SK-N-SH treated with all-trans-retinoic acid at 6 μM for 48 hours (cell line): ENCODE results near the gene USP14.

Experiments
- ARNTL ChIP-seq: fragments of 450-650 bp; formaldehyde crosslinking; IDR thresholded peaks from 2 replicates; pipeline ENCODE4 v1.5.0; 2020; ENCODE audit warnings: low read depth, mild to moderate bottlenecking, moderate library complexity, borderline replicate concordance
- ESRRG ChIP-seq: fragments of 250-450 bp; sonication (Bioruptor Pico); IDR thresholded peaks from 2 replicates; pipeline ENCODE4 v1.6.1; 2021; ENCODE audit warnings: mild to moderate bottlenecking
- PPARA ChIP-seq: fragments of 250-450 bp; sonication (Bioruptor Pico); IDR thresholded peaks from 2 replicates; pipeline ENCODE4 v1.5.0; 2020; ENCODE audit warnings: mild to moderate bottlenecking, borderline replicate concordance
- SNAI2 ChIP-seq: fragments of 250-450 bp; sonication (Bioruptor Pico); IDR thresholded peaks from 2 replicates; pipeline ENCODE4 v1.5.0; 2020; ENCODE audit warnings: mild to moderate bottlenecking, moderate library complexity
- TCF4 ChIP-seq: fragments of 250-450 bp; sonication (Bioruptor Pico); IDR thresholded peaks from 2 replicates; pipeline ENCODE4 v1.8.0; 2021; ENCODE audit warnings: mild to moderate bottlenecking, moderate library complexity, borderline replicate concordance
- TF ChIP-seq, protein P1 (sequence below): fragments of 250-450 bp; sonication (Bioruptor Pico); IDR thresholded peaks from 2 replicates; pipeline ENCODE4 v1.5.1; 2021; ENCODE audit warnings: mild to moderate bottlenecking, moderate library complexity
- TF ChIP-seq, protein P2 (sequence below): fragments of 250-450 bp; sonication (Bioruptor Pico); IDR thresholded peaks from 2 replicates; pipeline ENCODE4 v1.8.0; 2020; ENCODE audit warnings: mild to moderate bottlenecking, moderate library complexity, borderline replicate concordance
- TF ChIP-seq, protein P3 (sequence below): fragments of 250-450 bp; sonication (Bioruptor Pico); IDR thresholded peaks from 2 replicates; pipeline ENCODE4 v1.5.1; 2020; ENCODE audit warnings: low read depth, mild to moderate bottlenecking, moderate library complexity
- TF ChIP-seq, protein P4 (sequence below): fragments of 250-450 bp; sonication (Bioruptor Pico); IDR thresholded peaks from 2 replicates; pipeline ENCODE4 v1.8.0; 2021; ENCODE audit warnings: low read depth, mild to moderate bottlenecking, moderate library complexity, borderline replicate concordance

DNA sequence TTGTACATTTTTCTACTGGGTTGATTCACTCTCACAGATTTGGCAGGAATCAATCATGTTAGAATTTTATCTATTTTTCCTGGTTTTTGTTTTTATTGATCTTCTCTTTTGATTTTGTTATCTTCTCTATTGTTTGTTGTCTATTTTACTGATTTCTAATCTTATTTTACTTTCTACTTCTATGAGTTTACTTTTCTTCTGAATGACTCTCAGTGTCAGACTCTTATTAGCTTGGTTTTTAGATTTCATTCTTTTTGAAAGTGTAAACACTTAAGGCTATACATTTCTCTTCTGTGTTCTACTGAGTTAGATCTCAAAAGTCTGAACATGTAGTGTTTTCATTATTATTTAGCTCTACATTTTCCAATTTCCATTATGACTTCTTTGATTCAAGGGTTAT is 62.4 kb downstream of the USP14 start:
- TF ChIP-seq, protein P1, sequence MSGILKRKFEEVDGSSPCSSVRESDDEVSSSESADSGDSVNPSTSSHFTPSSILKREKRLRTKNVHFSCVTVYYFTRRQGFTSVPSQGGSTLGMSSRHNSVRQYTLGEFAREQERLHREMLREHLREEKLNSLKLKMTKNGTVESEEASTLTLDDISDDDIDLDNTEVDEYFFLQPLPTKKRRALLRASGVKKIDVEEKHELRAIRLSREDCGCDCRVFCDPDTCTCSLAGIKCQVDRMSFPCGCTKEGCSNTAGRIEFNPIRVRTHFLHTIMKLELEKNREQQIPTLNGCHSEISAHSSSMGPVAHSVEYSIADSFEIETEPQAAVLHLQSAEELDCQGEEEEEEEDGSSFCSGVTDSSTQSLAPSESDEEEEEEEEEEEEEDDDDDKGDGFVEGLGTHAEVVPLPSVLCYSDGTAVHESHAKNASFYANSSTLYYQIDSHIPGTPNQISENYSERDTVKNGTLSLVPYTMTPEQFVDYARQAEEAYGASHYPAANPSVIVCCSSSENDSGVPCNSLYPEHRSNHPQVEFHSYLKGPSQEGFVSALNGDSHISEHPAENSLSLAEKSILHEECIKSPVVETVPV = no peak
- TF ChIP-seq ARNTL (CRISPR knock-in tag) = no peak
- TF ChIP-seq, protein P2, sequence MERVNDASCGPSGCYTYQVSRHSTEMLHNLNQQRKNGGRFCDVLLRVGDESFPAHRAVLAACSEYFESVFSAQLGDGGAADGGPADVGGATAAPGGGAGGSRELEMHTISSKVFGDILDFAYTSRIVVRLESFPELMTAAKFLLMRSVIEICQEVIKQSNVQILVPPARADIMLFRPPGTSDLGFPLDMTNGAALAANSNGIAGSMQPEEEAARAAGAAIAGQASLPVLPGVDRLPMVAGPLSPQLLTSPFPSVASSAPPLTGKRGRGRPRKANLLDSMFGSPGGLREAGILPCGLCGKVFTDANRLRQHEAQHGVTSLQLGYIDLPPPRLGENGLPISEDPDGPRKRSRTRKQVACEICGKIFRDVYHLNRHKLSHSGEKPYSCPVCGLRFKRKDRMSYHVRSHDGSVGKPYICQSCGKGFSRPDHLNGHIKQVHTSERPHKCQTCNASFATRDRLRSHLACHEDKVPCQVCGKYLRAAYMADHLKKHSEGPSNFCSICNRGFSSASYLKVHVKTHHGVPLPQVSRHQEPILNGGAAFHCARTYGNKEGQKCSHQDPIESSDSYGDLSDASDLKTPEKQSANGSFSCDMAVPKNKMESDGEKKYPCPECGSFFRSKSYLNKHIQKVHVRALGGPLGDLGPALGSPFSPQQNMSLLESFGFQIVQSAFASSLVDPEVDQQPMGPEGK (CRISPR knock-in tag) = no peak
- TF ChIP-seq PPARA (CRISPR knock-in tag) = no peak
- TF ChIP-seq TCF4 = no peak
- TF ChIP-seq, protein P3, sequence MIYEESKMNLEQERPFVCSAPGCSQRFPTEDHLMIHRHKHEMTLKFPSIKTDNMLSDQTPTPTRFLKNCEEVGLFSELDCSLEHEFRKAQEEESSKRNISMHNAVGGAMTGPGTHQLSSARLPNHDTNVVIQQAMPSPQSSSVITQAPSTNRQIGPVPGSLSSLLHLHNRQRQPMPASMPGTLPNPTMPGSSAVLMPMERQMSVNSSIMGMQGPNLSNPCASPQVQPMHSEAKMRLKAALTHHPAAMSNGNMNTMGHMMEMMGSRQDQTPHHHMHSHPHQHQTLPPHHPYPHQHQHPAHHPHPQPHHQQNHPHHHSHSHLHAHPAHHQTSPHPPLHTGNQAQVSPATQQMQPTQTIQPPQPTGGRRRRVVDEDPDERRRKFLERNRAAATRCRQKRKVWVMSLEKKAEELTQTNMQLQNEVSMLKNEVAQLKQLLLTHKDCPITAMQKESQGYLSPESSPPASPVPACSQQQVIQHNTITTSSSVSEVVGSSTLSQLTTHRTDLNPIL (CRISPR knock-in tag) = no peak
- TF ChIP-seq, protein P4, sequence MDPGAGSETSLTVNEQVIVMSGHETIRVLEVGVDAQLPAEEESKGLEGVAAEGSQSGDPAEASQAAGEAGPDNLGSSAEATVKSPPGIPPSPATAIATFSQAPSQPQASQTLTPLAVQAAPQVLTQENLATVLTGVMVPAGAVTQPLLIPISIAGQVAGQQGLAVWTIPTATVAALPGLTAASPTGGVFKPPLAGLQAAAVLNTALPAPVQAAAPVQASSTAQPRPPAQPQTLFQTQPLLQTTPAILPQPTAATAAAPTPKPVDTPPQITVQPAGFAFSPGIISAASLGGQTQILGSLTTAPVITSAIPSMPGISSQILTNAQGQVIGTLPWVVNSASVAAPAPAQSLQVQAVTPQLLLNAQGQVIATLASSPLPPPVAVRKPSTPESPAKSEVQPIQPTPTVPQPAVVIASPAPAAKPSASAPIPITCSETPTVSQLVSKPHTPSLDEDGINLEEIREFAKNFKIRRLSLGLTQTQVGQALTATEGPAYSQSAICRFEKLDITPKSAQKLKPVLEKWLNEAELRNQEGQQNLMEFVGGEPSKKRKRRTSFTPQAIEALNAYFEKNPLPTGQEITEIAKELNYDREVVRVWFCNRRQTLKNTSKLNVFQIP (CRISPR knock-in tag) = no peak
- no peak for TF ChIP-seq SNAI2 (CRISPR knock-in tag)
- TF ChIP-seq ESRRG (CRISPR knock-in tag) = no peak
